D721Med (cell line): ENCODE measurements around the gene SORCS2.

Experiments
- DNase-seq: peaks from one replicate; pipeline ENCODE4 v3.0.0; 2011; ENCODE audit warnings: low spot score; ENCODE audit not compliant: insufficient read length
- FAIRE-seq: peaks from 2 replicates; lab custom pipeline; 2011; peaks lifted over from hg19 to GRCh38; lab: Jason Lieb, UNC
- CTCF ChIP-seq: IDR thresholded peaks from 2 replicates; pipeline ENCODE4 v1.5.1; 2012; ENCODE audit warnings: mild to moderate bottlenecking, control low read depth; ENCODE audit not compliant: insufficient read depth; ENCODE audit errors: missing control alignments

Gene SORCS2

GRCh38 chr4:7511525-7511924 lies 319.2 kb downstream of the SORCS2 start:
- no peak for TF ChIP-seq CTCF
- DNase-seq, result no peak
- FAIRE-seq, result no peak

- DNase-seq (no peak), FAIRE-seq (no peak)
- no peak for TF ChIP-seq CTCF
Measured at GRCh38 chr4:7512428-7512827, 320.1 kb downstream of the SORCS2 start.

GRCh38 chr4:7512946-7513345 lies 320.6 kb downstream of the SORCS2 start:
- DNase-seq (no peak), FAIRE-seq (no peak)
- no peak for TF ChIP-seq CTCF

GRCh38 chr4:7513671-7514070 lies 321.3 kb downstream of the SORCS2 start:
- no peak for FAIRE-seq
- TF ChIP-seq CTCF, result no peak
- DNase-seq, result no peak

GRCh38 chr4:7514281-7514680 lies 321.9 kb downstream of the SORCS2 start:
- FAIRE-seq, result no peak
- TF ChIP-seq CTCF, result no peak

GRCh38 chr4:7514789-7515188 lies 322.5 kb downstream of the SORCS2 start:
- FAIRE-seq, result no peak
- TF ChIP-seq CTCF, result no peak
- DNase-seq, result no peak

More at GRCh38 chr4:7514281-7514680, 321.9 kb downstream of the SORCS2 start:
- DNase-seq, result no peak

GRCh38 chr4:7515390-7515902 lies 323.1 kb downstream of the SORCS2 start:
- FAIRE-seq (no peak), DNase-seq (no peak)
- no peak for TF ChIP-seq CTCF
